ENCODE data around the gene ASF1A. TPM values are rescaled to one million over a fixed set of nuclear protein-coding genes. Genes with fewer than 3 reads are reported as not detected.

The ASF1A gene
- total RNA-seq, 1 experiment from 2014 or later = 34.4 TPM

DNA sequence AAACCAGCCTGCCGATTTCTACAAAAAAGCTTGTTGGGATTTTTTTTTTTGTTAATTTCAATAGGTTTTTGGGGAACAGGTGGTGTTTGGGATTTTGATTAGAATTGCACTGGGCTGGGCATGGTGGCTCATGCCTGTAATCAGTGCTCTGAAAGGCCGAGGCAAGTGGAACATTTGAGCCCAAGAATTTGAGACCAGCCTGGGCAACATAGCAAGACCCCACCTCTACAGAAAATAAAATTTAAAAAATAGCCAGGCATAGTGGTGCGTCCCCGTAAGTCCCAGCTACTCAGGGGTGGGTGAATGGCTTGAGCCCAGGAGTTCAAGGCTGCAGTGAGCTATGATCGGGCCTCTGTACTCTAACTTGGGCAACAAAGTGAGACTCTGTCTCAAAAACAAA is 40.5 kb upstream of the ASF1A start:
- H3K4me3 Mint-ChIP-seq = no peak overlapping the region
- no peak overlapping the region for H3T11ph ChIP-seq (ENCODE audit: low read length)
- no CpG with 5 or more reads among the region's 5 CpGs for WGBS (ENCODE audit: extremely low coverage, insufficient read length, low lambda C conversion rate)

More for the DNA sequence above, 40.5 kb upstream of the ASF1A start:
- Histone ChIP-seq H2BK5ac (ENCODE audit: insufficient read length, low read length) (no peak overlapping the region), H2AFZ (ENCODE audit: low read length) (no peak overlapping the region), H3K4me1 (ENCODE audit: insufficient read depth, low read length) (no peaks in the 10 kb centered on the region), H3K23me2 (ENCODE audit: insufficient read length, low read depth, low read length, poor library complexity, severe bottlenecking) (no peaks in the 10 kb centered on the region), H3K79me1 (ENCODE audit: insufficient read depth, low read depth, low read length, poor library complexity, severe bottlenecking) (no peaks in the 10 kb centered on the region), H3K18ac (ENCODE audit: insufficient read length, low read depth, low read length) (no peak overlapping the region), H2BK15ac (ENCODE audit: low read depth, low read length) (no peak overlapping the region), H3K27ac (ENCODE audit: insufficient read length, low read depth, low read length) (no peak overlapping the region), H4K20me1 (ENCODE audit: control insufficient read depth, insufficient read depth, insufficient read length) (no peaks in the 10 kb centered on the region), H2BK12ac (ENCODE audit: insufficient read length, low read depth, low read length) (no peak overlapping the region), H3K27me3 (ENCODE audit: insufficient read depth, low read length) (no peaks in the 10 kb centered on the region), H3K9me3 (ENCODE audit: control insufficient read depth, low read depth, low read length) (no peaks in the 10 kb centered on the region), H3K9ac (ENCODE audit: extremely low read depth, insufficient read length, low read length) (no peak overlapping the region), H4K5ac (ENCODE audit: insufficient read length, low read depth, low read length) (no peak overlapping the region), H4K91ac (ENCODE audit: insufficient read length, low read depth, low read length) (no peak overlapping the region), H2BK20ac (ENCODE audit: low read depth, low read length, poor library complexity, severe bottlenecking) (no peak overlapping the region), H3K4me2 (ENCODE audit: insufficient read depth, insufficient read length, low read length) (no peak overlapping the region), H3K14ac (ENCODE audit: insufficient read depth, low read length) (no peak overlapping the region), H4K8ac (replicated peaks; ENCODE audit: insufficient read length, low read depth, low read length) (no peak overlapping the region), H2BK120ac (ENCODE audit: low read depth, low read length, poor library complexity, severe bottlenecking) (no peak overlapping the region), H2AK5ac (ENCODE audit: insufficient read length, low read length) (no peak overlapping the region), H3K56ac (ENCODE audit: insufficient read length, low read depth, low read length) (no peak overlapping the region), H3K79me2 (ENCODE audit: insufficient read depth, low read length) (no peaks in the 10 kb centered on the region), H3K4ac (ENCODE audit: low read depth, low read length) (no peak overlapping the region), H3K23ac (ENCODE audit: insufficient read length, low read depth, low read length) (no peak overlapping the region)
- peaks cover 0 to 6% of the 10 kb centered on the region in 2 experiments; a peak in 1 of 4 replicates for H3K4me1 Mint-ChIP-seq
- TF ChIP-seq, protein P1, sequence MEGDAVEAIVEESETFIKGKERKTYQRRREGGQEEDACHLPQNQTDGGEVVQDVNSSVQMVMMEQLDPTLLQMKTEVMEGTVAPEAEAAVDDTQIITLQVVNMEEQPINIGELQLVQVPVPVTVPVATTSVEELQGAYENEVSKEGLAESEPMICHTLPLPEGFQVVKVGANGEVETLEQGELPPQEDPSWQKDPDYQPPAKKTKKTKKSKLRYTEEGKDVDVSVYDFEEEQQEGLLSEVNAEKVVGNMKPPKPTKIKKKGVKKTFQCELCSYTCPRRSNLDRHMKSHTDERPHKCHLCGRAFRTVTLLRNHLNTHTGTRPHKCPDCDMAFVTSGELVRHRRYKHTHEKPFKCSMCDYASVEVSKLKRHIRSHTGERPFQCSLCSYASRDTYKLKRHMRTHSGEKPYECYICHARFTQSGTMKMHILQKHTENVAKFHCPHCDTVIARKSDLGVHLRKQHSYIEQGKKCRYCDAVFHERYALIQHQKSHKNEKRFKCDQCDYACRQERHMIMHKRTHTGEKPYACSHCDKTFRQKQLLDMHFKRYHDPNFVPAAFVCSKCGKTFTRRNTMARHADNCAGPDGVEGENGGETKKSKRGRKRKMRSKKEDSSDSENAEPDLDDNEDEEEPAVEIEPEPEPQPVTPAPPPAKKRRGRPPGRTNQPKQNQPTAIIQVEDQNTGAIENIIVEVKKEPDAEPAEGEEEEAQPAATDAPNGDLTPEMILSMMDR (conservative IDR thresholded peaks at IDR 0.05) = no peak
- no peak for DNase-seq
- no peaks in the 10 kb centered on the region for H3K36me3 Mint-ChIP-seq (ENCODE audit: insufficient read depth in 1 of 3, low read depth in 3 of 3)
- no peak overlapping the region for H3K27ac Mint-ChIP-seq
- no peaks in the 10 kb centered on the region for H3K9me3 Mint-ChIP-seq
- no peaks in the 10 kb centered on the region for H3K27me3 Mint-ChIP-seq (ENCODE audit: low read depth)
